Cardiac fibroblast (primary cell): Measurements from ENCODE around the gene IL23R.

Experiments used
- DNase-seq, 2 donors: peaks; one replicate each; pipeline versions ENCODE4 v3.0.0 to v3.0.0-alpha.2; 2010; ENCODE audit warnings: low read depth in 2 of 2
- H3K4me3 ChIP-seq, 2 donors: replicated peaks in 1 of 2; 1 replicate in 1 of 2; 2 replicates in 1 of 2; pipeline ENCODE4 v1.5.1; 2011; ENCODE audit warnings: low read depth in 2 of 2, low read length in 2 of 2, mild to moderate bottlenecking in 2 of 2, moderate library complexity in 1 of 2
- TF ChIP-seq, protein P1 (sequence below): IDR thresholded peaks from one replicate; pipeline ENCODE4 v1.5.1; 2011; ENCODE audit warnings: low read depth, mild to moderate bottlenecking, low read length, inconsistent platforms

Gene IL23R

DNA sequence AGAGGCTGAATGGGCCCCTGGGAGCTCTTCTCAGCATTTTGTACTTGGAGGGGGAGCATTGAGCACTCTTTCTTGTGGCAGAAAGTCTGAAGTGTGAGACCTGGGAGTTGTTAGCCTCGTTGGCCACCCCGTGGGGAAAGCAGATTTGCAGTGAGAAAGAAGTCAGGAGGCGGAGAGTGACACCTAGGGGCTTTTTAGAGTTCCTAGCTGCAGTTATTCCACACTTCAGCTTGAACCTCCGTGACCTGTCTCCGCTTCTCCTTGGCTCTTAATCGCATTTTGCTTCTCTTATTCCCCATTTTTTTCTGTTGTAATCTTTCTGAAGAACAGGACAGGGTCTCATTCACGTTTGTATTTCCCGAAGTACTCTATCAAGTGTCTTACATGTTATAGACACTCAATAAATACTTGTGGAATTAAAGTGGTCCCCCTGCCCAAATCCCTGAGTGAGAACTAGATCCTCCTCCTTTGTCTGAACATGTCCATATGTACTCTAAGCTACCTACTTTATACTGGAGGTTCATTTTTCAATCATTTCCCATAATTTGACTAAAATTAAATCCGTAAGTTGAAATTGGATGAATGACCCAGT lies 17.0 kb upstream of the IL23R start:
- no peak overlapping the region for H3K4me3 ChIP-seq
- TF ChIP-seq, protein P1, sequence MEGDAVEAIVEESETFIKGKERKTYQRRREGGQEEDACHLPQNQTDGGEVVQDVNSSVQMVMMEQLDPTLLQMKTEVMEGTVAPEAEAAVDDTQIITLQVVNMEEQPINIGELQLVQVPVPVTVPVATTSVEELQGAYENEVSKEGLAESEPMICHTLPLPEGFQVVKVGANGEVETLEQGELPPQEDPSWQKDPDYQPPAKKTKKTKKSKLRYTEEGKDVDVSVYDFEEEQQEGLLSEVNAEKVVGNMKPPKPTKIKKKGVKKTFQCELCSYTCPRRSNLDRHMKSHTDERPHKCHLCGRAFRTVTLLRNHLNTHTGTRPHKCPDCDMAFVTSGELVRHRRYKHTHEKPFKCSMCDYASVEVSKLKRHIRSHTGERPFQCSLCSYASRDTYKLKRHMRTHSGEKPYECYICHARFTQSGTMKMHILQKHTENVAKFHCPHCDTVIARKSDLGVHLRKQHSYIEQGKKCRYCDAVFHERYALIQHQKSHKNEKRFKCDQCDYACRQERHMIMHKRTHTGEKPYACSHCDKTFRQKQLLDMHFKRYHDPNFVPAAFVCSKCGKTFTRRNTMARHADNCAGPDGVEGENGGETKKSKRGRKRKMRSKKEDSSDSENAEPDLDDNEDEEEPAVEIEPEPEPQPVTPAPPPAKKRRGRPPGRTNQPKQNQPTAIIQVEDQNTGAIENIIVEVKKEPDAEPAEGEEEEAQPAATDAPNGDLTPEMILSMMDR: peak; percentile 85
- peak; percentile 91 for DNase-seq

- DNase-seq: no peak
- H3K4me3 ChIP-seq: no peak overlapping the region
- TF ChIP-seq, protein P1: no peak
Observed at GRCh38 chr1:67150931-67151330, 15.3 kb upstream of the IL23R start.

- H3K4me3 ChIP-seq: no peak overlapping the region
- DNase-seq: no peak
- TF ChIP-seq, protein P1: no peak
Observed at GRCh38 chr1:67158401-67158800, 7.9 kb upstream of the IL23R start.

DNA sequence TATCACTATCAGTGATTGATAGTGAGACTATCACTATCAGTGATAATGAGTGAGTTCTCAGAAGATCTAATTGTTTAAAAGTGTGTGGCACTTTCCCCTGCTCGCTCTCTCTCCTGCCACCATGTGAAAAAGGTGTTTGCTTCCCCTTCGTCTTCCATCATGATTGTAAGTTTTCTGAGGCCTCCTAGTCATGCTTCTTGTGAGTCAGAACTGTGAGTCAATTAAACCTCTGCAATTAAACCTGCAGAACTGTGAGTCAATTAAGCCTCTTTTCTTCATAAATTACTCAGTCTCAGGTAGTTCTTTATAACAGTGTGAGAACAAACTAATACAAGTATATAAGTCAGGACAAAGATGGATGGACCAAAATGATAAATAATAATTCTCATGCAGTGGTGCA lies 7.0 kb upstream of the IL23R start:
- TF ChIP-seq, protein P1: no peak
- DNase-seq: no peak
- no peak overlapping the region for H3K4me3 ChIP-seq

- H3K4me3 ChIP-seq: no peak overlapping the region
- peak in 1 of 2 donors; percentile 80 for DNase-seq
- TF ChIP-seq, protein P1: no peak
Observed at GRCh38 chr1:67162954-67163353, 3.3 kb upstream of the IL23R start.

DNA sequence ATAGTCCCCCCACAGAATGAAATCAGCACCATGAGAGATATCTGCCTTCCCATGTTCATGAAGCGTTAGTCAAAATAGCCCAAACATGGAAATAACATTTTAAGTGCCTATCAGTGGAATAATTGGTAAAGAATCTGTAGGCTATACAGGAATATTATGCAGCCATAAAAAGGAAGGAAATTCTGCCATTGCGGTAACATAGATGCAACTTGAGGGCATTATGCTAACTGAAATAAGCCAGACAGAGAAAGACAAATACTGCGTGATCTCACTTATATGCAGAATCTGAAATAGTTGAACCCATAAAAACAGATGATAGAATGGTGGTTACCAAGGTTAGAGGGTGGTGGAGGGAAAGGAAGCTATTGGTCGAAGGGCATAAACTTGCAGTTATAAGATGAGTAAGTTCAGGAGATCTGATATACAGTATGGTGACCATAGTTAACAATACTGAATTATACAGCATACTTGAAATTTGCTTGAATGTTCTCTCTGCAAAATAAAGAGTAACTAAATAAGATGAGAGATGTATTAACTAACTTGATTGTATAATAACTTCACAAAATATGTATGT lies 699 bp upstream of the IL23R start:
- H3K4me3 ChIP-seq: no peak overlapping the region
- DNase-seq: no peak
- TF ChIP-seq, protein P1: no peak

GRCh38 chr1:67169496-67169895 lies 3.2 kb downstream of the IL23R start:
- TF ChIP-seq, protein P1: no peak
- H3K4me3 ChIP-seq: no peak overlapping the region
- DNase-seq: no peak
